Chondrocyte (in vitro differentiated cells): Measurements from ENCODE around the gene ALOX15. TPM values are rescaled to one million over a fixed set of nuclear protein-coding genes. Genes with fewer than 3 reads are reported as not detected.
"Not testable (repeated sequence)": the region's sequence is repeated elsewhere in the genome, so short reads cannot be mapped to it uniquely, and the experiment has no call there.

Experiments used
- DNase-seq: peaks from one replicate; pipeline ENCODE4 v3.0.0; 2021; ENCODE audit warnings: mixed read lengths, low spot score
- H3K27ac Mint-ChIP-seq: one replicate; pipeline ENCODE4 v1.8.0; 2021; ENCODE audit warnings: mild to moderate bottlenecking, moderate library complexity, mixed read lengths; ENCODE audit not compliant: unreplicated experiment
- H3K27me3 Mint-ChIP-seq: 2 replicates; pipeline ENCODE4 v1.8.0; 2021; ENCODE audit warnings: low read depth, mixed read lengths
- H3K36me3 Mint-ChIP-seq: 2 replicates; pipeline ENCODE4 v1.8.0; 2021; ENCODE audit warnings: low read depth, mixed read lengths
- H3K4me1 Mint-ChIP-seq: 2 replicates; pipeline ENCODE4 v1.8.0; 2021; ENCODE audit warnings: low read depth, mild to moderate bottlenecking, mixed read lengths
- H3K4me3 Mint-ChIP-seq: one replicate; pipeline ENCODE4 v1.8.0; 2021; ENCODE audit warnings: mild to moderate bottlenecking, moderate library complexity, mixed read lengths; ENCODE audit not compliant: unreplicated experiment
- H3K9me3 Mint-ChIP-seq: 2 replicates; pipeline ENCODE4 v1.8.0; 2021; ENCODE audit warnings: low read depth, mixed read lengths
- total RNA-seq: library from RNA; stranded (reverse); gene quantifications from 3 replicates; pipeline ENCODE4 v1.2.1, GENCODE V29; 2021
- TF ChIP-seq, protein P1 (sequence below): fragments of 200-600 bp; sonication (generic); IDR thresholded peaks from 2 replicates; pipeline ENCODE4 v1.5.0; 2021; ENCODE audit warnings: antibody characterized with exemption, mild to moderate bottlenecking, moderate library complexity

ALOX15 gene
- total RNA-seq, 1 donor from 2014 or later = 0.15 TPM

GRCh38 chr17:4631836-4632580, 9.5 kb downstream of the ALOX15 start:
- TF ChIP-seq, protein P1, sequence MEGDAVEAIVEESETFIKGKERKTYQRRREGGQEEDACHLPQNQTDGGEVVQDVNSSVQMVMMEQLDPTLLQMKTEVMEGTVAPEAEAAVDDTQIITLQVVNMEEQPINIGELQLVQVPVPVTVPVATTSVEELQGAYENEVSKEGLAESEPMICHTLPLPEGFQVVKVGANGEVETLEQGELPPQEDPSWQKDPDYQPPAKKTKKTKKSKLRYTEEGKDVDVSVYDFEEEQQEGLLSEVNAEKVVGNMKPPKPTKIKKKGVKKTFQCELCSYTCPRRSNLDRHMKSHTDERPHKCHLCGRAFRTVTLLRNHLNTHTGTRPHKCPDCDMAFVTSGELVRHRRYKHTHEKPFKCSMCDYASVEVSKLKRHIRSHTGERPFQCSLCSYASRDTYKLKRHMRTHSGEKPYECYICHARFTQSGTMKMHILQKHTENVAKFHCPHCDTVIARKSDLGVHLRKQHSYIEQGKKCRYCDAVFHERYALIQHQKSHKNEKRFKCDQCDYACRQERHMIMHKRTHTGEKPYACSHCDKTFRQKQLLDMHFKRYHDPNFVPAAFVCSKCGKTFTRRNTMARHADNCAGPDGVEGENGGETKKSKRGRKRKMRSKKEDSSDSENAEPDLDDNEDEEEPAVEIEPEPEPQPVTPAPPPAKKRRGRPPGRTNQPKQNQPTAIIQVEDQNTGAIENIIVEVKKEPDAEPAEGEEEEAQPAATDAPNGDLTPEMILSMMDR = no peak
- Mint-ChIP-seq H3K4me1 (no peaks in the 10 kb centered on the region), H3K27ac (no peak overlapping the region), H3K4me3 (no peak overlapping the region), H3K36me3 (peaks cover 2% of the 10 kb centered on the region), H3K9me3 (no peaks in the 10 kb centered on the region), H3K27me3 (peaks cover 34% of the 10 kb centered on the region)
- no peak for DNase-seq

- TF ChIP-seq, protein P1 = no peak
- Mint-ChIP-seq H3K4me1 (no peaks in the 10 kb centered on the region), H3K27me3 (peaks cover 28% of the 10 kb centered on the region), H3K36me3 (peaks cover 2% of the 10 kb centered on the region), H3K27ac (no peak overlapping the region), H3K4me3 (no peak overlapping the region), H3K9me3 (no peaks in the 10 kb centered on the region)
- no peak for DNase-seq
Observed at GRCh38 chr17:4631431-4631830, 10.0 kb downstream of the ALOX15 start.

GRCh38 chr17:4626734-4627256, 14.7 kb downstream of the ALOX15 start:
- no peak overlapping the region for H3K27ac Mint-ChIP-seq
- TF ChIP-seq, protein P1 = no peak
- peaks cover 2% of the 10 kb centered on the region for H3K36me3 Mint-ChIP-seq
- peaks cover 2% of the 10 kb centered on the region for H3K27me3 Mint-ChIP-seq
- no peaks in the 10 kb centered on the region for H3K9me3 Mint-ChIP-seq
- H3K4me1 Mint-ChIP-seq = peaks cover 23% of the 10 kb centered on the region
- DNase-seq = no peak
- no peak overlapping the region for H3K4me3 Mint-ChIP-seq

DNA sequence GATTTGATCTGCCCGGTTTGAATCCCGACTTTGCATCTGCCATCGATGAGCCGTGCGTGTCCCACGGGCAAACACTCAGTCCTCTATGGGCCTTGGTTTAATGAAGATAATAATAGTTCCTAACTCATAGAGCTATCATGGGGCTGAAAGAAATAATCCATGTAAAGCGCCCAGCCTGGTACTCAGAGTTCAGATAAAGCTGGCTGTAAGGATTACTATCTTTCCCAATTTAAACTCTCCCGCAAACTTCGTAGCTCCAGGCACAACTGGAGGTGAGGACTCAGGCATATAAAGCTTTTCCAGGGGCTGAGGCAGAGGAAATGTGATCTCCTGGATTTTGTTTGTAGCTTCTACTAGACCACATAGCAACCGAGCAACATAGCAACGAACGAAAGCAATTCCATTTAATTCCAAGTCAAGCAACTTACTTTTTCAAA, 16.3 kb downstream of the ALOX15 start:
- TF ChIP-seq, protein P1 = no peak
- no peak for DNase-seq
- H3K9me3 Mint-ChIP-seq = no peaks in the 10 kb centered on the region
- H3K27me3 Mint-ChIP-seq = peaks cover 2% of the 10 kb centered on the region
- H3K36me3 Mint-ChIP-seq = peaks cover 2% of the 10 kb centered on the region
- H3K4me1 Mint-ChIP-seq = peaks cover 23% of the 10 kb centered on the region
- H3K4me3 Mint-ChIP-seq = no peak overlapping the region
- peak overlapping the region; percentile 27 for H3K27ac Mint-ChIP-seq

- H3K36me3 Mint-ChIP-seq, H3K4me3 Mint-ChIP-seq, DNase-seq, H3K9me3 Mint-ChIP-seq, H3K27me3 Mint-ChIP-seq, H3K27ac Mint-ChIP-seq: not testable (repeated sequence)
- peaks cover 23% of the 10 kb centered on the region for H3K4me1 Mint-ChIP-seq
- TF ChIP-seq, protein P1 = peak; percentile 7
Observed at GRCh38 chr17:4624451-4624911, 17.0 kb downstream of the ALOX15 start.
